Measurements from ENCODE around the gene ERVK3-1. TPM values are rescaled to one million over a fixed set of nuclear protein-coding genes. Genes with fewer than 3 reads are reported as not detected.

Gene ERVK3-1
- polyA plus RNA-seq, 1 of the 3 experiments (the other 2 are of a cell fraction), result 69.4 TPM

GRCh38 chr19:58355215-58355796, 50.1 kb downstream of the ERVK3-1 start:
- TF ChIP-seq RCOR1 (IDR thresholded peaks at IDR 0.05; ENCODE audit: low read length) (no peak), USF2 (IDR thresholded peaks at IDR 0.05; ENCODE audit: borderline replicate concordance, low read depth, low read length) (no peak), MEF2A (IDR thresholded peaks at IDR 0.05; ENCODE audit: borderline replicate concordance, low read depth) (no peak), CHD2 (IDR thresholded peaks at IDR 0.05; ENCODE audit: low read length, partially characterized antibody) (no peak), IRF3 (IDR thresholded peaks at IDR 0.05; ENCODE audit: low read depth, low read length) (no peak), SMC3 (IDR thresholded peaks at IDR 0.05; ENCODE audit: low read depth, low read length) (no peak), CTCF (IDR thresholded peaks at IDR 0.05) (no peak), RFX5 (IDR thresholded peaks at IDR 0.05; ENCODE audit: low read length) (no peak), SIN3A (IDR thresholded peaks at IDR 0.05; ENCODE audit: borderline replicate concordance, low read depth, low read length) (no peak), GABPA (IDR thresholded peaks at IDR 0.05; ENCODE audit: low read depth) (no peak), MXI1 (IDR thresholded peaks at IDR 0.05; ENCODE audit: low read depth, low read length) (no peak), GATA2 (CRISPR knock-in tag; IDR thresholded peaks at IDR 0.05) (no peak), FOXJ3 (CRISPR knock-in tag; IDR thresholded peaks at IDR 0.05) (no peak), NFIC (IDR thresholded peaks at IDR 0.05; ENCODE audit: borderline replicate concordance) (no peak), TCF12 (IDR thresholded peaks at IDR 0.05) (no peak), ELF1 (IDR thresholded peaks at IDR 0.05) (no peak), RXRA (IDR thresholded peaks at IDR 0.05; ENCODE audit: borderline replicate concordance, low read depth) (no peak)
- peaks cover 4% of the 10 kb centered on the region; the same call in 1 of the 2 replicates for H3K79me2 ChIP-seq (ENCODE audit: insufficient read depth)
- peaks cover 5% of the 10 kb centered on the region for H3F3A ChIP-seq (replicated peaks; ENCODE audit: insufficient read depth)
- H3K4me1 ChIP-seq (ENCODE audit: control insufficient read depth in 1 of 2, insufficient read depth in 2 of 2, low read depth in 1 of 2, low read length in 1 of 2), result no peaks in the 10 kb centered on the region
- peaks cover 0 to 2% of the 10 kb centered on the region in 2 experiments for H3K36me3 ChIP-seq (replicated peaks in 1 of 2; ENCODE audit: control insufficient read depth in 1 of 2, insufficient read depth in 2 of 2, low read length in 1 of 2)
- no peak overlapping the region for H3K4me3 ChIP-seq (ENCODE audit: low read depth in 2 of 2, low read length in 1 of 2)
- H3K9ac ChIP-seq, result no peak overlapping the region
- no peaks in the 10 kb centered on the region for H3K9me3 ChIP-seq
- DNase-seq, result no peak
- H4K20me1 ChIP-seq (ENCODE audit: insufficient read depth), result no peaks in the 10 kb centered on the region
- no peaks in the 10 kb centered on the region for H3K27me3 ChIP-seq (ENCODE audit: insufficient read depth)
- CTCF ChIA-PET, result no interaction called here
- no peak overlapping the region for H3K27ac ChIP-seq (ENCODE audit: low read depth in 2 of 2, low read length in 1 of 2)
- H3K4me2 ChIP-seq, result no peak overlapping the region
- no peaks in the 10 kb centered on the region for H3K9me2 ChIP-seq
- H2AFZ ChIP-seq (ENCODE audit: low read depth), result no peak overlapping the region
- WGBS (ENCODE audit: low lambda C conversion rate), result 97% methylated on average over 9 of the region's 10 CpGs
- POLR2A ChIA-PET, result interaction anchor here (1.4 to 3.6 kb wide), 2 partner anchors 7 to 9 kb away, joined by 3 to 18 read pairs; partner anchors contain the start of gene ZNF497
